ENCODE results near the gene THADA.
A peak's percentile ranks its signal among the peaks of the same experiment; 100 is the strongest.

The THADA gene

GRCh38 chr2:43206602-43207001 lies 389.2 kb downstream of the THADA start:
- no peak overlapping the region for H3K4me3 ChIP-seq (ENCODE audit: low read length)
- no peaks in the 10 kb centered on the region for H4K20me1 ChIP-seq (ENCODE audit: insufficient read depth, low read length)
- H2AFZ ChIP-seq (ENCODE audit: low read depth, low read length): no peak overlapping the region
- no peaks in the 10 kb centered on the region for H3K27me3 ChIP-seq (ENCODE audit: low read depth, low read length)
- TF ChIP-seq CTCF (IDR thresholded peaks at IDR 0.05; ENCODE audit: low read depth, low read length) (no peak), EZH2phosphoT487 (IDR thresholded peaks at IDR 0.05; ENCODE audit: low read depth) (no peak)
- H3K4me1 ChIP-seq (ENCODE audit: low read length): peaks cover 2% of the 10 kb centered on the region; the same call in 1 of the 2 replicates
- H3K79me2 ChIP-seq (ENCODE audit: low read length): no peaks in the 10 kb centered on the region
- no peak overlapping the region for H3K4me2 ChIP-seq (ENCODE audit: low read length)
- no peaks in the 10 kb centered on the region for H3K36me3 ChIP-seq (replicated peaks; ENCODE audit: low read depth, low read length)
- H3K9me3 ChIP-seq (ENCODE audit: insufficient read depth, low read length): no peaks in the 10 kb centered on the region
- no peak overlapping the region for H3K9ac ChIP-seq (ENCODE audit: low read length)
- H3K27ac ChIP-seq (ENCODE audit: low read length): no peak overlapping the region

- no peaks in the 10 kb centered on the region for H3K36me3 ChIP-seq (replicated peaks; ENCODE audit: low read depth, low read length)
- H3K79me2 ChIP-seq (ENCODE audit: low read length): no peaks in the 10 kb centered on the region
- H3K4me3 ChIP-seq (ENCODE audit: low read length): no peak overlapping the region
- no peak overlapping the region for H3K27ac ChIP-seq (ENCODE audit: low read length)
- no peak overlapping the region for H3K9ac ChIP-seq (ENCODE audit: low read length)
- TF ChIP-seq EZH2phosphoT487 (IDR thresholded peaks at IDR 0.05; ENCODE audit: low read depth): no peak
- no peak overlapping the region for H3K4me2 ChIP-seq (ENCODE audit: low read length)
- H3K9me3 ChIP-seq (ENCODE audit: insufficient read depth, low read length): no peaks in the 10 kb centered on the region
- no peaks in the 10 kb centered on the region for H4K20me1 ChIP-seq (ENCODE audit: insufficient read depth, low read length)
- no peaks in the 10 kb centered on the region for H3K27me3 ChIP-seq (ENCODE audit: low read depth, low read length)
- peaks cover 5% of the 10 kb centered on the region; the same call in 1 of the 2 replicates for H3K4me1 ChIP-seq (ENCODE audit: low read length)
- no peak overlapping the region for H2AFZ ChIP-seq (ENCODE audit: low read depth, low read length)
Measured at GRCh38 chr2:43203373-43203772, 392.5 kb downstream of the THADA start.

- H3K27ac ChIP-seq (ENCODE audit: low read length): no peak overlapping the region
Measured at GRCh38 chr2:43202289-43202688, 393.5 kb downstream of the THADA start.

GRCh38 chr2:43201497-43201896 lies 394.3 kb downstream of the THADA start:
- H2AFZ ChIP-seq (ENCODE audit: low read depth, low read length): peak overlapping the region; percentile 46; the same call in 1 of the 2 replicates
- H3K9ac ChIP-seq (ENCODE audit: low read length): no peak overlapping the region
- H3K27ac ChIP-seq (ENCODE audit: low read length): no peak overlapping the region

More at GRCh38 chr2:43202289-43202688, 393.5 kb downstream of the THADA start:
- Histone ChIP-seq H4K20me1 (ENCODE audit: insufficient read depth, low read length) (no peaks in the 10 kb centered on the region), H3K4me2 (ENCODE audit: low read length) (no peak overlapping the region), H3K27me3 (ENCODE audit: low read depth, low read length) (no peaks in the 10 kb centered on the region), H3K9me3 (ENCODE audit: insufficient read depth, low read length) (no peaks in the 10 kb centered on the region), H3K4me1 (ENCODE audit: low read length) (peaks cover 5% of the 10 kb centered on the region; the same call in 1 of the 2 replicates), H2AFZ (ENCODE audit: low read depth, low read length) (no peak overlapping the region), H3K4me3 (ENCODE audit: low read length) (no peak overlapping the region), H3K36me3 (replicated peaks; ENCODE audit: low read depth, low read length) (no peaks in the 10 kb centered on the region), H3K79me2 (ENCODE audit: low read length) (no peaks in the 10 kb centered on the region), H3K9ac (ENCODE audit: low read length) (no peak overlapping the region)
- TF ChIP-seq EZH2phosphoT487 (IDR thresholded peaks at IDR 0.05; ENCODE audit: low read depth) (no peak), CTCF (IDR thresholded peaks at IDR 0.05; ENCODE audit: low read depth, low read length) (no peak)

More at GRCh38 chr2:43201497-43201896, 394.3 kb downstream of the THADA start:
- Histone ChIP-seq H3K4me2 (ENCODE audit: low read length) (no peak overlapping the region), H3K9me3 (ENCODE audit: insufficient read depth, low read length) (no peaks in the 10 kb centered on the region), H4K20me1 (ENCODE audit: insufficient read depth, low read length) (no peaks in the 10 kb centered on the region), H3K4me3 (ENCODE audit: low read length) (no peak overlapping the region), H3K79me2 (ENCODE audit: low read length) (no peaks in the 10 kb centered on the region), H3K4me1 (ENCODE audit: low read length) (peaks cover 5% of the 10 kb centered on the region; the same call in 1 of the 2 replicates), H3K27me3 (ENCODE audit: low read depth, low read length) (no peaks in the 10 kb centered on the region), H3K36me3 (replicated peaks; ENCODE audit: low read depth, low read length) (no peaks in the 10 kb centered on the region)
- TF ChIP-seq CTCF (IDR thresholded peaks at IDR 0.05; ENCODE audit: low read depth, low read length) (no peak), EZH2phosphoT487 (IDR thresholded peaks at IDR 0.05; ENCODE audit: low read depth) (no peak)
